PC-3 (cell line): ENCODE results near the gene CBR3.

Source experiments
- CTCF ChIP-seq: fragments of 300-600 bp; sonication (generic); conservative IDR thresholded peaks from 2 replicates; pipeline ENCODE4 v1.5.1; 2017; ENCODE audit warnings: antibody characterized with exemption, low read depth, mild to moderate bottlenecking, low read length
- EZH2 ChIP-seq: fragments of 300-600 bp; sonication (generic); IDR thresholded peaks from one replicate; pipeline ENCODE4 v1.6.1; 2017; ENCODE audit warnings: antibody characterized with exemption, mild to moderate bottlenecking, low read length; ENCODE audit not compliant: unreplicated experiment

- TF ChIP-seq CTCF (no peak), EZH2 (no peak)
Measured at GRCh38 chr21:36194024-36194423, 59.1 kb downstream of the CBR3 start.
